ENCODE measurements around the gene AKTIP. TPM values are rescaled to one million over a fixed set of nuclear protein-coding genes. Genes with fewer than 3 reads are reported as not detected.
"Not testable (repeated sequence)": the region's sequence is repeated elsewhere in the genome, so short reads cannot be mapped to it uniquely, and the experiment has no call there.

Gene AKTIP
- polyA plus RNA-seq, 3 donors, result 44.4 to 54.4 (median 47.3) TPM

DNA sequence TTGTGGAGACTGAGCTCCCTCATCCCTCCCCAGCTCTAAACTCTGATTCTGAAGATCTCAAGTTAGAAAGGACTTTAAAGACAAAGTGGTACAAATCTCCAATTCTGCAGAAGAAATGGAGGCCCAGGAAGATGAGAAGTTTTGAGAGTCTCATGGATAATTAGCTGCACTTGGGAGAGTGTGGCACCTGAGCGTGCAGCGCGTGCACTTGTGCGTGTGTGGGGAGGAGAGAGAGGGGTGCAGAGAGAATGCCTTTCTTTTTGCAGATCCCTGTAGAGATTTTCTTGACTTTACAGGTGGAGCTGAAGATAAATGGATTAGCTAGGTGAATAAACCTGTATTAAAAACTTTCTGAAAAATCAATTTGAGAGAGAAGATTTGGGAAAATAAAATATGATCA lies 14.8 kb upstream of the AKTIP start:
- DNase-seq (ENCODE audit: low read depth in 3 of 3, low spot score in 2 of 3), result no peak

DNA sequence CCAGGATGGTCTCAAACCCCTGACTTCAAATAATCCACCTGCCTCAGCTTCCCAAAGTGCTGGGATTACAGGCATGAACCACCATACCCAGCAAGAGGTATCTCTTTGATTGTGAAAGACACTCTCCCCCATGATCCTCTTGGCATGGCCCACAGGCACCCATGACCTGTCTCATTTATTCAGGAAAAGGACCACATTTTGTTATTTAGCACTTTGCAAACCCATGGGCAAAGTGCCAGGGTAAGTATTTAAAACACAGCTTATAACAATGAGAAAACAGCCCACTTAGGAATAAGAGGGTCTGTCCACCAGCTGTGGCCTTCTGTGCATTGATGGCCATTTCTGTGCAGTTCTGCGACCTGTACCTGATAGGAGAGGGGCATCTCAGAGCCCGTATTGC lies 12.8 kb upstream of the AKTIP start:
- DNase-seq (ENCODE audit: low read depth in 3 of 3, low spot score in 2 of 3), result no peak

DNA sequence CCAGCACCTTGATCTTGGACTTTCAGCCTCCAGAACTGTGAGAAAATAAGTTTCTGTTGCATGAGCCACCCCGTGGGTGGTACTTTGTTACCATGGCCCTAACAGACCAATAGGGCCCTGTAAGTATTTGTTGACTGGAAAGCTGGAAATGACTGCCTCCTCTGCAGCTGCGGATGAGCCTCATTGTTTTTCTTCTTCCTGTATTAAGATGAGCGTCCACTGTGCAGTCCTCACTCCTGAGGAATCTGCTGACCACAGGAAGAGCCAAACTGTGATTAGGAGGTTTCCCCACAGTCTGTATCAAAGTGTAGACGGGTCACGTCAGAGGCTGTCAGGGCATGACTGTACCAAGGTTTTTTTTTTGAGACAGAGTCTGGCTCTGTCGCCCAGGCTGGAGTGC lies 12.2 kb upstream of the AKTIP start:
- no peak for DNase-seq (ENCODE audit: low read depth in 3 of 3, low spot score in 2 of 3)

DNA sequence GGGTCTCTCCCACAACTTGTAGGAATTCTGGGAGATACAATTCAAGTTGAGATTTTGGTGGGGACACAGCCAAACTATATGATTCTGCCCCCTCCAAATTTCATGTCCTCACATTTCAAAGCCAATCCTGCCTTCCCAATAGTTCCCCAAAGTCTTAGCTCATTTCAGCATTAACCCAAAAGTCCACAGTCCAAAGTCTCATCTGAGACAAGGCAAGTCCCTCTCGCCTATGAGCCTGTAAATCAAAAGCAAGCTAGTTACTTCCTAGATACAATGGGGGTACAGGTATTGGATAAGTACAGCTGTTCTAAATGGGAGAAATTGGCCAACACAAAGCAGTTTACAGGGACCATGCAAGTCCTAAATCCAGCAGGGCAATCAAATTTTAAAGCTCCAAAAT lies 9.8 kb upstream of the AKTIP start:
- DNase-seq (ENCODE audit: low read depth in 3 of 3, low spot score in 2 of 3), result not testable (repeated sequence)

DNA sequence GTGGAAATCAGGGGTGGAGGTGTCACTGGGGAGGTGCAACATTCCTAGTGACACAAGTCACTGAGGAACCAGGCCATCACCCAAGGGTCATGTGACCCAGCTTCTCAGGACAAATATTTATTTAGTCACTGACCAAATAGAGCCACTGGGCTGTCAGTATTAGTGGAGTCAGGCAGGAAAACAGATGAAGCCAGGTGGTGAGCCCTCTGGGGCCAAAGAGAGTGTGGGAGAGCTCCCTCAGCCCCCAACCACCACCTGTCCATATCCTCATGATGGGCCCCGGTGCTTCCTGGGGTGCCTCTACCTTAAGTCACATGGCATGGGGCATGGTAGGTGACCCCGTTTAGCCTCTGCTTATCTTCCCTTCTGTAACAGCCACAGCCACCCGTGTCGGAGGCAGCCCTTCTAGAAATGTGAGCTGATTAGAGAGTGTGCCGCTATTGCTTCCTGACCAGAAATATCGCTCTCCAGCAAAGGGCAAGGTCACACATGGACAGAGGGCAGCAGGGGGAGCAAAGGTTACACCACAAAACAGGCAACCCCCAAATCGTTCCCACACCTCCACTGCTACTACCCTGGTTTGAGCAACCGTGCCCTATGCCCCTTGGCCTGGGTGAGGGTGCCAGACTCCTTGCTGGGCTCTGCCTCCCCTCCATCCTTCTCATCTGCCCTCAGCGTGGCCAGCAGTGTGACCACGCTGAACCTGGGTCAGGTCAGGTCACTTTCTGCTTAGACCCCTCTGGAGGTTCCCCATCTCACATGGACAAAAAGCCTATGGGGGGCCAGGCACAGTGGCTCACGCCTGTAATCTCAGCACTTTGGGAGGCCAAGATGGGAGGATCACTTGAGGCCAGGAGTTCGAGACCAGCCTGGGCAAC lies 8.6 kb upstream of the AKTIP start:
- DNase-seq (ENCODE audit: low read depth in 3 of 3, low spot score in 2 of 3), result no peak

DNA sequence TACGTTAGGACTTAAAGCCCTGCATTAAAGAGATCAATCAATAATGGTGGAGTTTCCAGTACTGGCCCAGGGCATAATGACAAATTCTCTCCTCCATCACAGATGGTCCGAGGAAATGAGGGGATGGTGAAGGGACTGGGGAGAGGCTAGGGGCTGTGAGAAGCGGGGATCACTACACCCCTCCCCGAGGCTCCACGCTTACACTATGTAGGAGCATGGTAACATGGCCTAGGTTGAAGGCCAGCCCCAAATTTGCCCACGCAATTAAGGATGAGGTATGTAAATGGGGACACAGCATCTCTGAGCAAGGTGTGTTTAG lies 8.0 kb upstream of the AKTIP start:
- DNase-seq (ENCODE audit: low read depth in 3 of 3, low spot score in 2 of 3), result no peak

DNA sequence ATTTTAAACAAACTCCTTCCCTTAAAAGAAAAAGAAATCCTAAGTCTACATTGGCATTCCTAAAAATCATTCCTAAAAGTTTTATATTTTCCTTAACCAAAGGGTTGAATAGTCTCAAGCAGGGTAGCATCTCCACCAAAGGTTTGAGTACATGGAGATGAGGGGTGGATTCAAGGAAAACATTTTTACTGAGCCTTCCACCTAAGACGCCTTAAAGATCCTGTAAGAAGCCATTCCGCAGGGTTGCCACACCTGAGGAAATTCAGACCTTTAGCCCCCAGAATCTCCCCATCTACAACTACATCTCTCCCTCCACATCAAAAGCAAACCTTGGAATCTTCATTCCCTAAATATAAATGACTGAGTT lies 7.7 kb upstream of the AKTIP start:
- DNase-seq (ENCODE audit: low read depth in 3 of 3, low spot score in 2 of 3), result no peak

DNA sequence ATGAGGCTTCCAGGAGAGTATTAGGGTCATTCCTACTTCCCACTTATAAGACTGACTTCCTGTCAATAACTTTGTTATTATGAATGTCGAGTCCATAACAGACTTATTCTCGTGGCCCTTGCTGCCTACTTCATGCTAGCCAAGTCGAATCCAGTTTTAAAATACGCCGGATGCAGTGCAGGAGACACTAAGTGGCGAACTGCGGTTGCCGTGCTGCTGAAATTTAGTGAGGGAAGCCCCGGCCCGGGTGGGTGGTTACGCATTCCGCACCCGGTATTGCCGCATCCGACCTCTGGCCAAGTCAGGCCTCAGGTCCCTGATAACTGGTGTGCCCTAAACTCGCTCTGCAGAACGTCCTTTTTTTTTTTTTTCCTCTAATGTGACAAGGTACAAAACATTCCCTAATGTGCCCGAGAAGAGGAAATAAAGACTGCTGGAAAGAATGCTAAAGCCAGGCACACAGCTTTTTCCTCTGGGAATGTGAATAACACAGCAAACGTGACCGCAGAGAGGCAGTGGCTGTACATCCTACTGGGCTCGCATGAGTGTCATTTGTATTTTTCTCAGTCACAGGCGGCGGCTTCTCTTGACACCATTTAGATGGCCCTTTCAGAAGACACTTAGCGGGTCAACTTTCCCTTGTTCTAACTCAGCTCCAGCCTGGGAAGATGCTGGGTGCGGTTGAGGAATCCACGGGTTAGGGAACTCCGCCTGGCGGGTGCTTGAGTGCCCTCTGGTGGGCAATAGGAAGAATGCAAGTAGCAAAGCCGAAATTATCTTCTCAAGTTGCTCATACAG lies 7.1 kb upstream of the AKTIP start:
- peak; percentile 50 to 64 (median 54) for DNase-seq (ENCODE audit: low read depth in 3 of 3, low spot score in 2 of 3)

DNA sequence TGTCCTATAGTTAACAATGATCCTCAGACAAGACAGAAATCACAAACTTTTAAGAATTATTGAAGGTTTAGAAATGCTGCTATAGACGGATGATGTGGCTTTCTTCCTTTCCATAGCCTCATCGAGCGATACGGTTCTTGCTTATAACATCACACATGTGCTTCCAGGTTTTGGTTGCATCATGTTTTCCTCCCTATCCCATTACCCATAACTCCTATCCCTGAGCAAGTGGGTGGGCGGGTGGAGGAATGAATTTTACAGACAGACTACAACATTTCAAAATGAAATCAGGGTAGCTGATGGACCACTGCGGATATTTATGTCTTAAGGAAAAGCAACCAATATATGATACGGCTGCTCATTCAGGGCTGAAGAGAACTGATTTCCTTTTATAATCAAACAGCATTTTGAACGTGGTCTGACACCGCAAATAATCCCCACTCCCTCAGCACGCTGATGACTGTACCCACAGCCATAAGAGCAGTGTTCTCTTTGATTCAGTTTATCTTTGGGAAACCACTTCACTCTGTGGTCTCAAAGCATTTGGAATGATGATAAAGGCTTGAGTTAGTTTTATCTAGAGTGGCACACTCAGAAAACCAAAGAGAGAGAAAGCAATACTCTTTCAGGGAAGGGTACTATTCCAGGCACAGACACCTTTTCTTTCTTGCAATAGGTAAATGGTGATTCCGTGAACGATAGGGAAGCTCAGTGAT lies 4.6 kb upstream of the AKTIP start:
- DNase-seq (ENCODE audit: low read depth in 3 of 3, low spot score in 2 of 3), result no peak

DNA sequence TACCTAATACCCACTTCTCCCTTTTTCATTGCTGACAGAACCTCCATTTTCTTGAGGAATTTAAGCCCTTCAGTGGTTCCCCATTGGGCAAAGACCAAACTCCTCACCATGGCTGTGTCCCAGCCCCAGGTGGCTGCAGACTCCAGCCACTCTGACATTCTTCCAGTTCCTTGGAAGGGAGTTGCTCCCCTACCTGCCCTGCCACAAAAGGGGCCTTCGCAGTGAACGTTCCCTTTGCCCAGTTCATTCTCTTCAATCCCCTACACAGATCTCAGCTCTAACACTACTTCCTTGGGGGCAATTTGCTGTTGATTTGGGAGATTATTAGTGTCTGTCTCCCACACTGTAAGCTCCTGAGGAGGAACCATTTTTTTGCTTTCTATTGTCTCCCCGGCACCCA lies 3.2 kb upstream of the AKTIP start:
- DNase-seq (ENCODE audit: low read depth in 3 of 3, low spot score in 2 of 3), result no peak

DNA sequence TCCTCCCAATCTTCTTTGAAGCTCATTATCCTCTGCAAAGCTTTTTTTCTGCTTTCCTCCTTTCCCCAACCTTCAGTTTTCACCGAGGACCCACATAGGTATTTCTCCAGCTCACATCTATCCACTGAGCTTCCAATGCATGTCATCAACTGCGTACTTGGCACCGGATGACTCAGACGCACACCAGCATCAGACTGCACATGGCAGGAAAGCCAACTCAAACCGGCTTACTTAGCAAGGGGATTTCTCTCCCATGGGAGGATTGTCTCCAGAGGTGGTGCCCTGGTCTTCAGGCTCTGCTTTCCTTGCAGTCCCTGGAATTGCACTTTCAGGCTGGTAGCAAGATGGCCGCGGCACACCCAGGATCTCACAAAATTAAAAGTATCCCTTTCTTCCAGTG lies 1.7 kb upstream of the AKTIP start:
- DNase-seq (ENCODE audit: low read depth in 3 of 3, low spot score in 2 of 3), result no peak

DNA sequence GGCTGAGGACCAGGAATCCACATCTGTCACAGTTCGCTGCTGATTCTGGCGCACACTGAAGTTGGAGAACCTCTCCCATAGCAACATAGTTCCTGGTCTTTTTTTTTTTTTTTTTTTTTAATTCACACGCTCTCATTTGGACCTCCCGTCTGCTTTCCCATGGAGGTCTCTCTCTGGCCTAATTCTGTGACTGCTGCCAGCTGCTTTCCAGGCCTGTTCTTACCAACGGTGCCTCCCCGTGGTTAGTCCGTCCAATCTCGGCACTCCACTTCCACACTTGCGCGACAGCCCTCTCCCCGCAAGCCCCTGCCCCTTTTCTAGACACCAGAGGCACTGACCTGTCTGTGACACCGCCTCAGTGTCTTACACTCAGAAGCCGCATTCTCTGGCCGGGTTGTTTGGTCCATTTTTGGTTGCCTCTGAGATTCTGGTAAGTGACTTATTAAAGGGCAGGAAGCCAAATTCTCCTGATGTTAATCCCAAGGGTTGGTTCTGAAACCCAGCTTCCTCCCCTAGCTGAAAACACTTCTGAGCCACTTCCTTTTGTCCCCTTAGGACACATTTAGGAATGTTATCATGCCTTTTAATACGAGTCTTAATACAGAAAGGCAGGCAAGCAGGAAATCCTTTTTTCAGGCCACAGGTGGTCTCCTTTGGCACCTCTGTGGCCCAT lies 1.1 kb upstream of the AKTIP start:
- peak; percentile 43 to 55 (median 52) for DNase-seq (ENCODE audit: low read depth in 3 of 3, low spot score in 2 of 3)

DNA sequence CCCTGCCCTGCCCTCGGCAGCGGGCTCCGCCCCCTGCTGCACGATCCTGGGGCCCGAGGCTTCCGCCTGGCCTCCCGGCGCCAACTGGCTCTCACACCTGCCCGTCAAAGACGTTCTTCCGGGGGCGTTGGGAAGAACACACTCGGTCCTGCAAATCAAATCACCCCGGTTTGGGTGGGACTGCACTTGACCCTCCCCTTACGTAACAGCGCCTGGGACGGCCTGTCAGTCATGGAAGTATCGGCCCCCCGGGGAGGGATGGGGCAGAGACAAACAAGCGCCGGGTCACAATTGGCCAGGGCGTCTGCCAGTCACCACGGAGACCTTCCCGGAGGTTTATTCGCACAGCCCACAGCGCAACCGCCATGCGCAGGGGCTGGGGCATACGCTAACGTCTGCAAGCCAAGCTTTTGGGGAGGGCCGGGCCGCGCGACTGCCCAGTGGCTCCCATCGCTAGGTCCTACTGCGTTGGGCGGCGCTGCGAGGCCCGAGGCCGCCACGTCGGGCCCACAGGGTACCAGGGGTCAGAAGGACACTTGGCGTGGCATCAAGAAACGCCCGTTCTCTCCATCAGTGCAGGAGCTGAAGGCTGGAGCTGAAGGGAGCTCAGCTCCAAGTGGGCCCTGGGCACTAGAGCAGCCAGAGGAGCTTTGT lies 388 bp upstream of the AKTIP start:
- DNase-seq (ENCODE audit: low read depth in 3 of 3, low spot score in 2 of 3), result peak; percentile 99 to 100 (median 100)

DNA sequence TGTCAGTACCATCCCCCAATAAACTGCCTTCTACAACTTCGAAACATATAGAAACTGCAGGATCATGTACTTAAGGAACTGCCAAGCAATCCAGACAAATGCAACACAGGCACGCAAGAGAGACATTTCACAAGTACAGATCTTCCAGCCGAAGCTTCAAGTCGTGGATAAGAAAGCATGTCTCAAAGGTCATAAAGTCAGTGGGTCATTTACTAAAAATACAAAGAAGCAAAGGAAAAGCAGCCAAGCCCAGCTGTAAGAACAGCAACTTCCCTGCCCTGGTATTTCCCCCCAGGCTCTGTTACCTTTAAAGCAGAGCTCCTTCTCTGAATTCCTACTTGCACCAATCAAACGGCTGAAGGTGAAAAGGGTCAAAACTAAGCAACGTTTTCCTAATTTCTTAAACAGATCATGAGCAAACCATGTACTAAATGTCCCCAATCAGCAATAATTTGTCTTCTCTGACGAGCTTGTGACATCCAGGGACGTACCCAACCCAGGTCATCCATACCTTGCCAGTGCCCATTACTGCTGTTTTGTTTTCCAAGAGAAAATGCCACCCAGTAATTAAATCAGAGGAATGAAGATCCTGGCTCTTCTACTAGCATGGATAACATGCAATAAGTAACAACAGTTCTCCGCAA lies 1.7 kb downstream of the AKTIP start:
- DNase-seq (ENCODE audit: low read depth in 3 of 3, low spot score in 2 of 3), result no peak

DNA sequence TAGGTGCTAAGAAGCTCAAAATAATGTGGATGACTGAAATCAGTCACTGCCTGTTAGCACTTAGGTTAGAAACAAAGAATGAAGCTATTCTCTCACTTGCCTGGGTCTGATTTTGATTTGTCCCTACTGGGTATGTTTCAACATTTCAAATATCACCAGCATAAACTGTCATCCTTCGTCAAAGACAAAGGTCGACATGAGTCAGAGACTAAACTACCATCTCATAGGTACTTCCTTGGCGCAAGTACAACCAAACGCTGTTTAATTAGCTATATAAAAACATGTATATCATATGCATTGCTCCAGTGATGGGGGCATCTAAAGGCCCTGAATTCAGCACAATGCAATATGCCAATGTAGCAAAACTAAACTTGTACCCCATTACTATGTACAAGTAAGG lies 4.0 kb downstream of the AKTIP start:
- DNase-seq (ENCODE audit: low read depth in 3 of 3, low spot score in 2 of 3), result no peak

DNA sequence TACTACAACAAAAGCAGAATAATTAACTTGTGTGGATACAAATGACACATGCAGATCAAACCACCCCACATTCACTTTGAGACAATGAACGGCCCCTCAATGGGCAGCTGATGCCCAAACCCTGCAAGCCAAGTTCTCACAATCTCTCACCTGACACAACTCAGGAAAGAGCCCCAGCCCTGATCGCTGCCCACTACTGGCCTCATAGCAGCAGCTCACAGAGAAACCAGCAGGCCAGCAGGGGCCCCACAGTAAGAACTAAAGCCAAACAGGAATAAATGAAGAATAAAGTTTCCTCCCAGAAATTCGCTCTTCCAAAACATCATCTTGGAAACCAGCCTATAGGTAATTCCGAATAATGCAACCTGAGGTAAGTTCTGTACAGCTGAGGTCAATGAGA lies 7.7 kb downstream of the AKTIP start:
- DNase-seq (ENCODE audit: low read depth in 3 of 3, low spot score in 2 of 3), result no peak

DNA sequence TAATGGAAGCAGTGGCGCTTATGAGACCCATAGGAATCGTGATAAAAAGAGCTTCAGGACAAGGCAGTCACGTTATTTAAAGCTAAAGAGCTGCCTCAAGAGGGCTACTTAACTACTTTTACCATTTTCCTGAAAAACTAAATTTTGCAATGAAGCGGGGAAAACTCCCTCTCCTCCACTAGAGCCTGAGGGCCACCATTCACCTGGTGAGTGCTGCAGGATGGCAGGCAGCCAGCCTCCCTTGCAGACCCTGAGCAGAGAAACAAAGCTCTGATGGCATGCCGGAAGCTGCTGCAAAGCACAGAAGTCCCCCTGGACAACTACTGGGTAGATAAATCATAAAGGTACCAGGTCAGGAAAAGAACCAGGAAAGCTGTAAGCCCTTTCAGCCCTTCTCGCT lies 8.4 kb downstream of the AKTIP start:
- no peak for DNase-seq (ENCODE audit: low read depth in 3 of 3, low spot score in 2 of 3)

DNA sequence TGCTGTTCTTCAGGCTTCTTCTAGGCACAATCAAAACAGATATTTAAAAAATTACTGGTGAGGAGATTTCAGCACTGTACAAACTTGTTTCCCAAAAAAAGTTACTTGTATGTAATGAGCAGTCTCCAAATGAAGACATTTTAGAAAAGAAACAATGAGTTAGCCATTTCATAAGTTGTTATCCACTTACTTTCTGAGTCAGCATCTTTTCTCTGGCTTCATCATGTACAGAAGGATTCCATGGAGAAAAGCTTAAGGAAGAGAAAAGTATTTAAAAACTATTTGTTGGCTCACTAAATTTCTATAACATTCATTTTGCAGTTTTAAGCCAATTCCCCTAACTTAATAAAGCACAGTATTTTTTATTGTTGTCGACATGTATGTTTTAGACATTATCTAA lies 10.5 kb downstream of the AKTIP start:
- no peak for DNase-seq (ENCODE audit: low read depth in 3 of 3, low spot score in 2 of 3)

DNA sequence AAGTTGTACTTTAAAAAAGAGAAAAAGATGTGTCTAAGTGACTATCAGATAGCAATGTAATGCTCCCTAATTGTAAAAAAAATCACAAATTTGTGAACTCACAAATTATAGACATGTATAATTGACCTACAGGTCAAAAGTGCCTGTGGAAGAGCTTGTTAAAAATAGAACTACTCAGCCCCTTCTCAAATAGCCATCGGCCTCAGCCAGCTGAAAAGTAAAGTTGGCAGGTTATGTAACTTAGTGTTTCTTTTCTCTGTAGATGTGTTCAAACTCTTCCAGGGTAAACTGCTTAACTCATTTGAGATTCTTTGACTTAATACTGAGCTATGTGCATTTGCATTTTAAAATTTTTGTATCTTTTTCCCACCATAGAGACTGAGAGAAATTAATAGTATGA lies 13.3 kb downstream of the AKTIP start:
- DNase-seq (ENCODE audit: low read depth in 3 of 3, low spot score in 2 of 3), result no peak

DNA sequence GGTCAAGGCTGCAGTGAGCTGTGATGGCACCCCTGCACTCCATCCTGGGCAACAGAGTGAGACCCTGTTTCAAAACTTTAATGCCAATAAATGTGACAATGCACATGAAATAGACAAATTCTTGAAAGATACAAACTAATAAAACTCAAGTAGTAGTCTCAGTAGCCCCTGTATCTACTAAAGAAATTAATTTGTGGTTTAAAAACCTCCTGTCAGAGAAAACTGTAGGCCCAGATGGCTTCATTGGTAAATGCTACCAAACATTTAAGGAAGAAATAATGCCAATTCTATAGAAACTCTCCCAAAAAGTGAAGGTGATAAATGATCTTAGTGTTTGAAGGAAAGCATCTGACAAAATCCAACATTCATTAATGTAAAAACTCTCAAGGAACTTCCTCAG lies 16.8 kb downstream of the AKTIP start:
- no peak for DNase-seq (ENCODE audit: low read depth in 3 of 3, low spot score in 2 of 3)

Data from right renal cortex interstitium (tissue), 3 donors.